Testis (tissue), 3 donors: ENCODE results near the gene ZNF581. TPM values are rescaled to one million over a fixed set of nuclear protein-coding genes. Genes with fewer than 3 reads are reported as not detected.

ENCODE experiments used
- DNase-seq: peaks from one replicate; pipeline ENCODE4 v3.0.0-alpha.2; 2019
- H3K27ac ChIP-seq, 2 donors: fragments of 200-600 bp; sonication (generic); one replicate each; pipeline ENCODE4 v1.5.1; 2019
- H3K27me3 ChIP-seq: fragments of 200-600 bp; sonication (generic); one replicate; pipeline ENCODE4 v1.5.1; 2019
- H3K36me3 ChIP-seq: fragments of 200-600 bp; sonication (generic); one replicate; pipeline ENCODE4 v1.5.1; 2017; ENCODE audit warnings: low read depth; ENCODE audit errors: missing control alignments
- H3K4me1 ChIP-seq: fragments of 200-600 bp; sonication (generic); one replicate; pipeline ENCODE4 v1.5.1; 2019
- H3K4me3 ChIP-seq, 2 donors: fragments of 200-600 bp; sonication (generic); one replicate each; pipeline ENCODE4 v1.5.1; 2017 to 2019
- H3K9me3 ChIP-seq: fragments of 200-600 bp; sonication (generic); one replicate; pipeline ENCODE4 v1.5.1; 2017
- CTCF ChIP-seq, 3 experiments: fragments of 450-650 bp in 2 of 3; fragments of 200-600 bp in 1 of 3; sonication (generic) in 1 of 3; IDR thresholded peaks; one replicate each; pipeline ENCODE4 v1.5.1; 2016 to 2019; ENCODE audit warnings: antibody characterized with exemption in 3 of 3, mild to moderate bottlenecking in 2 of 3, moderate library complexity in 1 of 3
- POLR2A ChIP-seq: fragments of 450-650 bp; IDR thresholded peaks from one replicate; pipeline ENCODE4 v1.6.1; 2017; ENCODE audit warnings: antibody characterized with exemption, mild to moderate bottlenecking, moderate library complexity
- WGBS, 2 donors: methylation state at CpG; one replicate each; pipeline ENCODE4 v1.1.5; 2018; 5-methylcytosine and 5-hydroxymethylcytosine counted together
- intact Hi-C: fragments of 100-400 bp; cut with DNase I; formaldehyde crosslinking; loops from one replicate; pipeline ENCODE4 v1.15.1; 2023; ENCODE audit warnings: low total_unique reads
- polyA plus RNA-seq: library from polyadenylated mRNA; stranded (reverse); fragments of 350-450 nt; fragmentation: Illumina TruSeq; extraction: RNeasy Lipid Tissue Mini Kit (QIAGEN cat#74804); gene quantifications from one replicate; pipeline ENCODE4 v1.2.3, GENCODE V29; 2014; ENCODE audit warnings: low read depth, low replicate concordance; ENCODE audit not compliant: insufficient read depth
- total RNA-seq, 2 donors: library from RNA; depleted of rRNA; stranded (reverse); fragments of >200 nt; gene quantifications; one replicate each; pipeline ENCODE4 v1.2.3, GENCODE V29; 2016

The ZNF581 gene
- total and polyA plus RNA-seq, 3 donors from 2014 or later = 17.3 to 31.2 (median 18.4) TPM

GRCh38 chr19:55620410-55621204, 22.8 kb upstream of the ZNF581 start:
- TF ChIP-seq CTCF (IDR thresholded peaks at IDR 0.05) (no peak), POLR2A (no peak)
- 87 to 88% methylated on average over 11 to 12 of the region's 12 CpGs for WGBS, 2 donors
- Histone ChIP-seq H3K4me3 (no peak overlapping the region), H3K27me3 (no peaks in the 10 kb centered on the region), H3K27ac (no peak overlapping the region), H3K36me3 (no peaks in the 10 kb centered on the region), H3K9me3 (no peaks in the 10 kb centered on the region), H3K4me1 (peaks cover 20% of the 10 kb centered on the region)
- no peak for DNase-seq
- intact Hi-C loops = no loop called here

DNA sequence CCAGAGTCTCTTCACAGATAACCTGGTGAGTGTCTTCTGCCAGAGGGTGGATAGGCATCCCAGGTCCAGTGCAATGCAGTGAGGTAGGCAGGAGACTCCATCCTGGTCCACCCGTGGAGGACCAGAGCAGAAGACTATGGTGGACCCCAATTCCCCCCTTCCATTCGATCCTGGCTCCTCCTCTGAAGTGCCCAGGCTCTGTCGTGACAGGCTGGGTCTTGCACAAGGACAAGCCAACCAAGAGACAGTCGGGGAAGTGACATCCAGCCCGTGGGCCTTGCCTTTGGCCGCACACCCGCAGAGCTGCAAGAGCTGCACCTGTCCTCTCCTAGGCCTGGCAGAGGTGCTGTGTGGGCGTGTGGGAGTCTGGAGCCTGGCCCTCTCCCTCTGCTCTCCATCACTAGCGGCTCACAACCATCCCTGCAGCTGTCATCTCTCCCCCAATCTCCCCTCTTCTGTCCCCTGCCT, 22.2 kb upstream of the ZNF581 start:
- H3K27me3 ChIP-seq = no peaks in the 10 kb centered on the region
- H3K36me3 ChIP-seq = no peaks in the 10 kb centered on the region
- H3K9me3 ChIP-seq = no peaks in the 10 kb centered on the region
- DNase-seq = no peak
- peaks cover 20% of the 10 kb centered on the region for H3K4me1 ChIP-seq
- TF ChIP-seq CTCF (IDR thresholded peaks at IDR 0.05) = no peak
- TF ChIP-seq POLR2A = no peak
- intact Hi-C loops = no loop called here
- no peak overlapping the region for H3K4me3 ChIP-seq
- H3K27ac ChIP-seq = no peak overlapping the region
- WGBS, 2 donors = 41 to 61% methylated on average over 2 to 9 of the region's 9 CpGs

DNA sequence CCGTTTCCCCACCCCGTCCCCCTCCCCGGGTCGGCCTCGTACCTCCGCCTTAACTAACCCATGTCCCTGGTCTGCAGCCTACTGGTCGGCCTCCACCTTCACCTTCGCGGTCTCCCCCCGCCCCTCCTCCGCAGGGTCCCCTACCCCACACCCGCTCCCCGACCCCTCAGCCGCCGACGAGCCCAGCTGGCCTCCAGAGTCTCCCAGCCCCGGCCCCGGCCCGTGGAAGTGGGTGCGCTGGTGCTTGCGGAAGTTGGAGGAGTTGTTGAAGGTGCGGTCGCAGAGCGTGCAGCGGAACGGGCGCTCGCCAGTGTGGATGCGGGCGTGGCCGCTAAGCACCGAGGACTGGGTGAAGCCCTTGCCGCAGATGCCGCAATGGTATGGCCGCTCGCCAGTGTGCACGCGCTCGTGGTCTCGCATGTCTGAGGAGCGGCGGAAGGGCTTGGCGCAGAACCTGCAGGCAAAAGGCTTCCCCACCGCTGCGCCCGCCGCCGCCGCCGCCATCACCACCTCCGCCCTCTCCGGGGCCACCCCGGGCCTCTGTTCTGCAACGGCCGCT, 21.7 kb upstream of the ZNF581 start:
- DNase-seq = no peak
- H3K27ac ChIP-seq = no peak overlapping the region
- TF ChIP-seq CTCF (IDR thresholded peaks at IDR 0.05) (no peak), POLR2A (no peak)
- WGBS, 2 donors = 62 to 81% methylated on average over 13 to 55 of the region's 55 CpGs
- H3K27me3 ChIP-seq = no peaks in the 10 kb centered on the region
- no peaks in the 10 kb centered on the region for H3K36me3 ChIP-seq
- no peaks in the 10 kb centered on the region for H3K9me3 ChIP-seq
- H3K4me3 ChIP-seq = peak overlapping the region in 1 of 2 donors; percentile 45
- intact Hi-C loops = no loop called here
- H3K4me1 ChIP-seq = peaks cover 20% of the 10 kb centered on the region

DNA sequence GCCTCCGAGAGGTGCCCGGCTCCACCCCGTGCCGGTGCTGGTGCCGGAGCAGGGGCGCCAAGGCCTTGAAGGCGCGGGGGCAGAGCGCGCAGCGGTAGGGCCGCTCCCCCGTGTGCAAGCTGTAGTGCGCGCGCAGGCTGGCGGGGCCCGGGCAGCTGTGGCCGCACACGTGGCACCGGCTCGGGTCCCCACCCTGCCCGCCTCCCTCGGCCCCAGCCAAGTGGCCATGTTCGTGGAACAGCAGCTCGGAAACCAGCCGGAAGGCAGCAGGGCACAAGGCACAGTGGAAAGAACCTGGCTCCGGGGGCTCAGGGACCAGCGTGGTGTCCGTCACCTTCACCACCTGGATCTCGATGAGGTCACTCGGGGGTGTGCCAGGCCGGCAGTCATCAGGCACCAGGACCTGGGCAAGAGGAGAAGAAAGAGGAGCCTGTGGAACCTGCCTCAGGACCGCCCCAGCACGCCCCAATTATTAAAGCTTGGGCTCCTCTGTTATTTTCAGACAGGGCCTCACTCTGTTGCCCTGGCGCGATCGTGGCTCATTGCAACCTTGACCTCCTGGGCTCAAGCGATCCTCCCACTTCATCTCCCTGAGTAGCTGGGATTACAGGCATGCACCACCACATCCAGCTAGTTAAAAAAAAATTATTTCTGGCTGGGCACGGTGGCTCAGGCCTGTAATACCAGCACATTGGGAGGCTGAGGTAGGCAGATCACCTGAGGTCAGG, 21.0 kb upstream of the ZNF581 start:
- Histone ChIP-seq H3K27ac (peak overlapping the region in 1 of 2 donors; percentile 29), H3K36me3 (no peaks in the 10 kb centered on the region), H3K27me3 (no peaks in the 10 kb centered on the region), H3K9me3 (no peaks in the 10 kb centered on the region), H3K4me3 (peak overlapping the region in 1 of 2 donors; percentile 45), H3K4me1 (peaks cover 20% of the 10 kb centered on the region)
- intact Hi-C loops = no loop called here
- peak; percentile 40 for DNase-seq
- WGBS, 2 donors = 9 to 63% methylated on average over 5 to 39 of the region's 40 CpGs
- no peak for TF ChIP-seq POLR2A
- TF ChIP-seq CTCF (IDR thresholded peaks at IDR 0.05) = no peak
